Measurements from ENCODE around the gene NCOR1. TPM values are rescaled to one million over a fixed set of nuclear protein-coding genes. Genes with fewer than 3 reads are reported as not detected.

NCOR1 gene
- polyA plus RNA-seq, 1 of the 3 experiments (the other 2 are of a cell fraction), result 42.1 TPM

GRCh38 chr17:16199093-16199492 is 16.2 kb downstream of the NCOR1 start:
- DNase-seq, result no peak

More at GRCh38 chr17:16199093-16199492, 16.2 kb downstream of the NCOR1 start:
- CTCF ChIA-PET, result no interaction called here
- Histone ChIP-seq H3K79me2 (ENCODE audit: insufficient read depth) (peaks cover 98% of the 10 kb centered on the region), H3F3A (replicated peaks; ENCODE audit: insufficient read depth) (peaks cover 13% of the 10 kb centered on the region), H3K9me2 (no peaks in the 10 kb centered on the region), H2AFZ (ENCODE audit: low read depth) (no peak overlapping the region), H3K27ac (ENCODE audit: low read depth in 2 of 2, low read length in 1 of 2) (no peak overlapping the region), H3K4me1 (ENCODE audit: control insufficient read depth in 1 of 2, insufficient read depth in 2 of 2, low read depth in 1 of 2, low read length in 1 of 2) (peaks cover 0 to 1% of the 10 kb centered on the region in 2 experiments; a peak in 1 of 4 replicates), H3K9me3 (no peaks in the 10 kb centered on the region), H3K4me3 (ENCODE audit: low read depth in 2 of 2, low read length in 1 of 2) (no peak overlapping the region), H3K9ac (no peak overlapping the region), H3K4me2 (no peak overlapping the region), H4K20me1 (ENCODE audit: insufficient read depth) (peaks cover 71% of the 10 kb centered on the region), H3K36me3 (replicated peaks in 1 of 2; ENCODE audit: control insufficient read depth in 1 of 2, insufficient read depth in 2 of 2, low read length in 1 of 2) (peaks cover 8 to 20% of the 10 kb centered on the region in 2 experiments), H3K27me3 (ENCODE audit: insufficient read depth) (no peaks in the 10 kb centered on the region)
- TF ChIP-seq POLR2AphosphoS5 (IDR thresholded peaks at IDR 0.05; ENCODE audit: low read depth, low read length) (no peak), RCOR1 (IDR thresholded peaks at IDR 0.05; ENCODE audit: low read length) (no peak), USF2 (IDR thresholded peaks at IDR 0.05; ENCODE audit: borderline replicate concordance, low read depth, low read length) (no peak), PBX3 (IDR thresholded peaks at IDR 0.05) (no peak), JUND (IDR thresholded peaks at IDR 0.05) (no peak), ZBTB33 (IDR thresholded peaks at IDR 0.05; ENCODE audit: borderline replicate concordance, low read depth) (no peak), GATA2 (CRISPR knock-in tag; IDR thresholded peaks at IDR 0.05) (no peak), FOXJ3 (CRISPR knock-in tag; IDR thresholded peaks at IDR 0.05) (no peak), IRF3 (IDR thresholded peaks at IDR 0.05; ENCODE audit: low read depth, low read length) (no peak), RAD21 (IDR thresholded peaks at IDR 0.05; ENCODE audit: low read length) (no peak)
- POLR2A ChIA-PET, result no interaction called here
- 94% methylated on average over 6 of the region's 6 CpGs for WGBS (ENCODE audit: low lambda C conversion rate)
